ENCODE data around the gene FN1. TPM values are rescaled to one million over a fixed set of nuclear protein-coding genes. Genes with fewer than 3 reads are reported as not detected.

FN1 gene
- polyA plus RNA-seq, 1 of the 3 experiments (the other 2 are of a cell fraction), result 1,671 TPM

GRCh38 chr2:215413974-215414373 lies 21.9 kb downstream of the FN1 start:
- ChIA-PET CTCF (no interaction called here), POLR2A (no interaction called here)
- no peak for DNase-seq
- Histone ChIP-seq H3K27ac (ENCODE audit: low read depth in 2 of 2, low read length in 1 of 2) (peak overlapping the region in 1 of 2 experiments; percentile 63; a peak in 2 of 4 replicates), H3F3A (replicated peaks; ENCODE audit: insufficient read depth) (peaks cover 97% of the 10 kb centered on the region), H3K36me3 (replicated peaks in 1 of 2; ENCODE audit: control insufficient read depth in 1 of 2, insufficient read depth in 2 of 2, low read length in 1 of 2) (peaks cover 47 to 92% of the 10 kb centered on the region in 2 experiments), H3K27me3 (ENCODE audit: insufficient read depth) (no peaks in the 10 kb centered on the region), H3K4me3 (ENCODE audit: low read depth in 2 of 2, low read length in 1 of 2) (no peak overlapping the region), H3K9ac (peak overlapping the region; percentile 19; the same call in 1 of the 2 replicates), H4K20me1 (ENCODE audit: insufficient read depth) (peaks cover 82% of the 10 kb centered on the region), H3K4me2 (no peak overlapping the region), H3K4me1 (ENCODE audit: control insufficient read depth in 1 of 2, insufficient read depth in 2 of 2, low read depth in 1 of 2, low read length in 1 of 2) (peaks cover 0 to 58% of the 10 kb centered on the region in 2 experiments; a peak in 3 of 4 replicates), H3K9me3 (no peaks in the 10 kb centered on the region), H3K9me2 (no peaks in the 10 kb centered on the region), H2AFZ (ENCODE audit: low read depth) (no peak overlapping the region), H3K79me2 (ENCODE audit: insufficient read depth) (peaks cover 78% of the 10 kb centered on the region)
- 98% methylated on average over 1 of the region's 1 CpG for WGBS (ENCODE audit: low lambda C conversion rate)
- TF ChIP-seq CHD2 (IDR thresholded peaks at IDR 0.05; ENCODE audit: low read length, partially characterized antibody) (no peak), RCOR1 (IDR thresholded peaks at IDR 0.05; ENCODE audit: low read length) (no peak)

- Histone ChIP-seq H3K36me3 (replicated peaks in 1 of 2; ENCODE audit: control insufficient read depth in 1 of 2, insufficient read depth in 2 of 2, low read length in 1 of 2) (peaks cover 44 to 92% of the 10 kb centered on the region in 2 experiments), H3K4me3 (ENCODE audit: low read depth in 2 of 2, low read length in 1 of 2) (no peak overlapping the region), H3K9me3 (no peaks in the 10 kb centered on the region), H3K9me2 (no peaks in the 10 kb centered on the region), H3K27ac (ENCODE audit: low read depth in 2 of 2, low read length in 1 of 2) (peak overlapping the region in 1 of 2 experiments; percentile 63; a peak in 2 of 4 replicates), H3F3A (replicated peaks; ENCODE audit: insufficient read depth) (peaks cover 97% of the 10 kb centered on the region), H3K27me3 (ENCODE audit: insufficient read depth) (no peaks in the 10 kb centered on the region), H2AFZ (ENCODE audit: low read depth) (no peak overlapping the region), H3K9ac (peak overlapping the region; percentile 19; the same call in 1 of the 2 replicates), H3K79me2 (ENCODE audit: insufficient read depth) (peaks cover 78% of the 10 kb centered on the region), H4K20me1 (ENCODE audit: insufficient read depth) (peaks cover 77% of the 10 kb centered on the region), H3K4me2 (peak overlapping the region; percentile 25; the same call in 1 of the 2 replicates), H3K4me1 (ENCODE audit: control insufficient read depth in 1 of 2, insufficient read depth in 2 of 2, low read depth in 1 of 2, low read length in 1 of 2) (peaks cover 0 to 58% of the 10 kb centered on the region in 2 experiments; a peak in 3 of 4 replicates)
- 100% methylated on average over 1 of the region's 1 CpG for WGBS (ENCODE audit: low lambda C conversion rate)
- CTCF ChIA-PET, result no interaction called here
- POLR2A ChIA-PET, result no interaction called here
- TF ChIP-seq GATA2 (CRISPR knock-in tag; IDR thresholded peaks at IDR 0.05) (no peak), FOXM1 (IDR thresholded peaks at IDR 0.05; ENCODE audit: low read depth) (no peak), RAD21 (IDR thresholded peaks at IDR 0.05; ENCODE audit: low read length) (no peak), SMC3 (IDR thresholded peaks at IDR 0.05; ENCODE audit: low read depth, low read length) (no peak), NFIC (IDR thresholded peaks at IDR 0.05; ENCODE audit: borderline replicate concordance) (no peak), EP300 (IDR thresholded peaks at IDR 0.05; ENCODE audit: borderline replicate concordance in 1 of 2, low read depth in 1 of 2, low read length in 1 of 2) (no peak), GABPA (IDR thresholded peaks at IDR 0.05; ENCODE audit: low read depth) (no peak), REST (IDR thresholded peaks at IDR 0.05; ENCODE audit: low read depth, low read length) (no peak), CHD2 (IDR thresholded peaks at IDR 0.05; ENCODE audit: low read length, partially characterized antibody) (no peak), FOXJ3 (CRISPR knock-in tag; IDR thresholded peaks at IDR 0.05) (no peak), RXRA (IDR thresholded peaks at IDR 0.05; ENCODE audit: borderline replicate concordance, low read depth) (no peak), NRF1 (IDR thresholded peaks at IDR 0.05; ENCODE audit: low read depth, low read length) (no peak)
- TF ChIP-seq, protein P1, sequence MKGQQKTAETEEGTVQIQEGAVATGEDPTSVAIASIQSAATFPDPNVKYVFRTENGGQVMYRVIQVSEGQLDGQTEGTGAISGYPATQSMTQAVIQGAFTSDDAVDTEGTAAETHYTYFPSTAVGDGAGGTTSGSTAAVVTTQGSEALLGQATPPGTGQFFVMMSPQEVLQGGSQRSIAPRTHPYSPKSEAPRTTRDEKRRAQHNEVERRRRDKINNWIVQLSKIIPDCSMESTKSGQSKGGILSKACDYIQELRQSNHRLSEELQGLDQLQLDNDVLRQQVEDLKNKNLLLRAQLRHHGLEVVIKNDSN (IDR thresholded peaks at IDR 0.05; ENCODE audit: borderline replicate concordance, low read depth), result no peak
- TF ChIP-seq, protein P2, sequence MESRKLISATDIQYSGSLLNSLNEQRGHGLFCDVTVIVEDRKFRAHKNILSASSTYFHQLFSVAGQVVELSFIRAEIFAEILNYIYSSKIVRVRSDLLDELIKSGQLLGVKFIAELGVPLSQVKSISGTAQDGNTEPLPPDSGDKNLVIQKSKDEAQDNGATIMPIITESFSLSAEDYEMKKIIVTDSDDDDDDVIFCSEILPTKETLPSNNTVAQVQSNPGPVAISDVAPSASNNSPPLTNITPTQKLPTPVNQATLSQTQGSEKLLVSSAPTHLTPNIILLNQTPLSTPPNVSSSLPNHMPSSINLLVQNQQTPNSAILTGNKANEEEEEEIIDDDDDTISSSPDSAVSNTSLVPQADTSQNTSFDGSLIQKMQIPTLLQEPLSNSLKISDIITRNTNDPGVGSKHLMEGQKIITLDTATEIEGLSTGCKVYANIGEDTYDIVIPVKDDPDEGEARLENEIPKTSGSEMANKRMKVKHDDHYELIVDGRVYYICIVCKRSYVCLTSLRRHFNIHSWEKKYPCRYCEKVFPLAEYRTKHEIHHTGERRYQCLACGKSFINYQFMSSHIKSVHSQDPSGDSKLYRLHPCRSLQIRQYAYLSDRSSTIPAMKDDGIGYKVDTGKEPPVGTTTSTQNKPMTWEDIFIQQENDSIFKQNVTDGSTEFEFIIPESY (IDR thresholded peaks at IDR 0.05; ENCODE audit: borderline replicate concordance, low read depth), result no peak
- no peak for DNase-seq
These were observed 22.4 kb downstream of the FN1 start for GRCh38 chr2:215413484-215413777.

All from SK-N-SH (cell line).